ENCODE measurements around the gene SHISA8.
"Not testable (repeated sequence)": the region's sequence is repeated elsewhere in the genome, so short reads cannot be mapped to it uniquely, and the experiment has no call there.

SHISA8 gene

DNA sequence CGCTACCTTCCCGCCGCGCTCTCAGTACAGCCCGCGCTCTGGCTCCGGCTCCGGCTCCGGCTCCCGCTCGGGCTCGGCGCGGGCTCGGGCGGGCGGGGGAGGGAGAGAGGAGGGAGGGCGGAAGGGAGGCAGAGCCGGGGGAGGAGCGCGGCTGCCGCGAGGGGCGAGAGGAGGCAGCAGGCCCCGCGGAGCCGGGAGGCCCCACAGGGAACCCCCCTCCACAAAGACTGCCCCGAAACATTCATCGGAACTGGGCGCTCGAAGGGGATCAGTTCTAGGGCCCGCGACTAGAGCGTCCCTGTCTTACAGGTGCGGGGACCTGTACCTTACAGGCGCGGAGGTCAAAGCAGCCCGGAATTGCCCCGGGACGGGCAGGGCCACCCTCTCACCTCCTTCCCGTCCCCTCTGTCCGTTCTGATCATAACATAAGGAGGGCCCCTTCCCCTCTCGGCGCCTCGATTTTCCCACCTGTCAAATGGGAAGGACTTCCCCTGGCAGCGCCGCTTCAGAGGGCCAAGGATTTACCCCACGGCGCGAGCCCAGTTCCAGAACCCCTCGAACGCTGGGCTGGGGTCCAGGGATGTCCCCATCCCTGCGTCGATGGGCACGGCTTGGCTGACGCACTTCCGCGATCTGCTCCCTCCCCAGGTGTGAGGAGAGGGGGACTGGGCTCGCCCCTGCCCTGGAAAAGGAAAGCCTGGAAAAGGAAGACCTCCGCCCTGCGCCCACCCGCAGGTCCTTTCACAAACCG, at the start of gene SHISA8:
Gene SHISA8, minus strand, starts transcription at position 40 of the 751 bp plus-strand sequence. CDS start 407 bp downstream, outside the sequence.
- no peak for DNase-seq

DNA sequence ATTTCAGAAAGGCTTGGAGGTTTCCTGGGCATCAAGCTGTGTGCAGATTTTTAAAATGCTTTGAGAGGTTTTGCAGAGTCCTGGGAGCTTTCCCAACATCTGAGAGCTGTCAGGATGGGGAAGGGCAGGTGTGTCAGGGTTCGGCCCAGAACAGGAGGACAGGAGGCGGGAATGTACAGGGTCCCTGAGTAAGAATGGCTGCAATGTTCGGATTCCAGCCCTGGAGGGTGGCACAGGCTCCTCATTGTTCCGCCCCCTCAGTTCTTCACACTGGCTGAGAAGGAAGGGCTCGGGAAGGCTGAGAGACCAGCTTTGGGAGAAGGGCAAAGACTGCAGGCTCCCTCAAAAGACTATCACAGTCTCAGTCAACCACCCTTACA, 49.2 kb upstream of the SHISA8 start:
- DNase-seq, result no peak

DNA sequence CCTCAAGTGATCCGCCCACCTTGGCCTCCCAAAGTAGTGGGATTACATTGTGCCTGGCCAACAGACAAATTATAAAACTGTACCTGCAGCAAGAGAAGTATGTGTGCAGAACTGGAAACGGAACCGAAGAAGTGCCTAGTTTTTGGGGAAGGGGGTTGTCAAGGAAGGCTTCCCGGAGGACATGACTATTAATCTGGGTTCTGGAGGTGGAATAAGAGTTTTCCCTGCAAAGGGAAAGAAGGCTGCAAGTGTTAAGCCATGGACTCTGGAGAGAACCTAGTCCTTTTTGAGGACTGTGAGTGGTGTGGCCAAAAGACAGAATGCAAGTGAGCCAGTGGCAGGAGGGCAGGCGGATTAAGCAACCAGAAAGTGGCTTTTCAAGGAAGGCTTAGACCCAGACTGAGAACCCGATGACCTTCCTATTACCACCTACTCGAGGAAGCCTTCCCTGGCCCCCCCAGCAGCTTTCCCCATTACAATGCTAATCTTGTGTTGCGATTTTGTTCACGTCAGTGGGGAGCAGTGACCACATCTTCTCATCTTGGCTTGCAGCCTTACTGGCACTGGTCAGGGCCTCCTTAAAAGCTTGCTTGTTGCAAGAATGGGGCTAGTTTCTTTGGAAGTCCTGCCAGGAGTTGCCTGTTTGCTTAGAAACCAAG, 48.7 kb upstream of the SHISA8 start:
- DNase-seq, result peak; percentile 56

DNA sequence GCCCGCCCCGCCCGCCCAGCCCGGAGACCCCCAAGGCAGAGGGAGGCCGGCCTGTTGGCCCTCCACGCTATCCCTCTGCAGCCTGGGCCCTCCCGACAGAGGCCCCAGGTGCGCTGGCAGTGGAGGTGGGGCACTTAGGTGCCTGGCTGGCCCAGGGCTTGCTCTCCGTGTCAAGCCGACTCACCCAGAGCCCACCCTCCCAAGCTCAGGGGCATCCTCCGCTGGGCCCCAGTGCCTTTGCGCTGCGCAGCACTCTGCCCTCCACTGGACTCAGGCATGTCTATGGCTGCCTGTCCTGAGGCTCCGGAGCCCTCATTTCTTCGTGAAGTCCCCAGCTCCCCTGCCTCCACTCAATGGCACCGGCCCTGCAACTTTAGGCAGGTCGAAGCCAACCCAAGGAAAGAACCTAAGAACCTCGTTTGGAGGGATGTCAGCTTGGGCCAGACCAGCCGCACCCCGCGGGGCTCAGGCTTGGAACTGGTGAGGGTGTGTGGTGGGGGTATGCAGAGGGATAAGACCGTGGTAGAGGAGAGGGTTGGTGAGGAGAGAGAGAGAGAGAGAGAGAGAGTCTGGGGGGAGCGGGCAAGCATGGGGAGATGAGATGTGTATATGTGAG, 43.2 kb upstream of the SHISA8 start:
- no peak for DNase-seq

DNA sequence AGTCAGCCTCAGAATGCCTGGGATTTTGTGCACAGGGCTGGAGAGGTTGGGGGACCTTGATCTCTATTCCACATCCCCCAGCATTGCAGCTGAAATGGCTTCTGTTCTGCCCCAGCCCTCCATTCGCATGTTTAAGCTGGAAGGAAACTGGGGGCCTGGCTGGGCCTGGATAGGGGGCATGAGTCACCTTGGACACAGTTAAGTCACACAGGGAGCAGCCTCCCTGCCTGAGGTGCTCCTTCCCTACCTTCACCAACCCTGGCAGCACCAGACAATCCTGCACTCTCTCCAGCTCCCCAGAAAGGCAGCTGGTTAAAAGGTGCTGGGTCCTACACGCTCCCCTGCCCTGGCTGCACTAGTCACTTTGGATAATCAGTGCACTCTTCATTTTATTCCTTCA, 37.8 kb upstream of the SHISA8 start:
- no peak for DNase-seq

DNA sequence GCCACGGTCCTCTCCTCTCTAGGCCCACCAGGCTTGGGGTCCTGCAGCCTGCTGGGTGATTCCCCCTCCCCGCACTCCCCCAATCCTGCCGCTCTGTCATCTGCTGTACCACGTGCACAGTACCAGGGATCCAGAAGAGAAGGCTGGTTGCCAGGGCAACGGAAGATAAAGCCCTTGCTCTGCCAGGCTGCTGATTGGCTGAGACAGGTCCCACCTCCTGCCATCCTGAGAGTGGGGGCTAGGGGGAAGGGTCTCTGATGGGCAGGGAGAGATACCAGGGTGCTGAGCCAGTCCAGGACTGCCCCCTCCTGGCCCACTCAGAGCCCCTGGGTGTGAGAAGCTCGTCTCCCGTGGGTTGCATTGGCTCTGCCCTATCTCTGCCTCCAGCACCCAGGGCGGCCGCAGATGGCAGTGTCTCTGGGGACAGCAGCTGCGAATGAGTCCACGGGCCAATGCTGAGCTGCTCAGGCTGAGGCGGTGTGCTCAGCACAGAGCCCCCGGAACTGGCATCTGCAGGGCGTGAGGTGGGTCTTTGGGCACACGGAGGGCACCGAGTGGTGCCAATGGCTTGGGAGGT, 37.1 kb upstream of the SHISA8 start, which contains the start of gene SMIM45:
Gene SMIM45, plus strand, starts transcription at position 253 of the 577 bp plus-strand sequence.
- peak; percentile 14 for DNase-seq

DNA sequence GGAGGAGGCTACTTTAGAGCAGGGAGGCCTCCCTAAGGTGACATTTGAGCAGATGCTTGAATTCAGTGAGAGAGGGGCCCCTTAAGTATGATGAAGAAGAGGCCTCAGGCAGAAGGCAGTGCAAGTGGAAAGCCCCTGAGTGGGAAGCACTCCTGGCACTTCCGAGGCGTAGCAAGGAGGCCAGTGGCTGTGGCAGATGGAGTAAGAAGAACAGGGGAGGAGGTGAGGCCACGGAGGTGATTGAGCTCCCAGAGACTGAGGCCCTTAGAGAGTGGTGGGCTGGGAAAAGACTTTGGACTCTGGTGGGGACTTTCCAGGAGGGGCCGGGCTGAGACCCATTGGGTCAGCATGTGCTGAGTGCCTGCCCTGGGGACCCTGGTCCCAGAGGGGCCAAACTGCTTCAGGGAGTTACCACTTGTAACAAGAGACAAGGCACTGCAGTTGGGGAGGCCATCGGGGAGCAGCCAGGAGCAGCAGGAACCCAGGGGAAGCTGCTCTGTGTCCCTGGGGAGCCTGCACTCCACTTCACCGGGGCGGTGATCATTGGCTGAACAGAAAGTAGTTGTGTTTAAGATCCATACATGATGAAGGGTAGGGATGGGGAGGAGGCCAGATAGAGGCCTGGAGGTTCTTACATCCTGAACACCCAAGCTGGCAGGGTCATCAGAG, 34.6 kb upstream of the SHISA8 start:
- no peak for DNase-seq

DNA sequence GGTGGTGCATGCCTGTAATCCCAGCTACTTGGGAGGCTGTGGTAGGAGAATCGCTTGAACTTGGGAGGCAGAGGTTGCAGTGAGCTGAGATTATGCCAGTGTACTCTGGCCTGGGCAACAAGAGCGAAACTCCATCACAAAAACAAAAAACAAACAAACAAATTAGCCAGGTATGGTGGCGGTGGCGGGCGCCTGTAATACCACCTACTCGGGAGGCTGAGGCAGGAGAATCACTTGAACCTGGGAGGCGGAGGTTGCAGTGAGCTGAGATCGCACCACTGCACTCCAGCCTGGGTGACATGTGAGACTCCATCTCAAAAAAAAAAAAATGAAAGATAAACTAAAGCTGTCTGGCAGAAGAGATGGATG, 34.0 kb upstream of the SHISA8 start:
- DNase-seq, result not testable (repeated sequence)

DNA sequence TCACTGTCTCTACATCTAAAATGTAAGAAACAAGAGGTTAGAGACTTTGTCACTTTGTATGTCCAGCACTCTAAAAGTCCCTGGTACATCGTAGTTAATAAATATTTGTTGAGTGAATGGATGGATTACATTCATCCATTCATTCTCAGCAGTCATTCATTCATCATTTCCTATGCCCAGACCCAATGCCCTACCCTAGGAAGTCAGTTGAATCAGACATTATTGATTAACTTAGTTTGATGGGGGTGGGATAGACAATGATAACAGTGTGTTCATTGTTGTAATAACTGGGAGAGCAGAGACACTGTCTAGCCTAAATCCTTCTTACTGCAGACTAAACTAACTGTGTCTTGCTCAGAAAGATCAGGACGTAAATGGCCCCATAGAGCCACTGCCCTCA, 33.3 kb upstream of the SHISA8 start:
- no peak for DNase-seq

DNA sequence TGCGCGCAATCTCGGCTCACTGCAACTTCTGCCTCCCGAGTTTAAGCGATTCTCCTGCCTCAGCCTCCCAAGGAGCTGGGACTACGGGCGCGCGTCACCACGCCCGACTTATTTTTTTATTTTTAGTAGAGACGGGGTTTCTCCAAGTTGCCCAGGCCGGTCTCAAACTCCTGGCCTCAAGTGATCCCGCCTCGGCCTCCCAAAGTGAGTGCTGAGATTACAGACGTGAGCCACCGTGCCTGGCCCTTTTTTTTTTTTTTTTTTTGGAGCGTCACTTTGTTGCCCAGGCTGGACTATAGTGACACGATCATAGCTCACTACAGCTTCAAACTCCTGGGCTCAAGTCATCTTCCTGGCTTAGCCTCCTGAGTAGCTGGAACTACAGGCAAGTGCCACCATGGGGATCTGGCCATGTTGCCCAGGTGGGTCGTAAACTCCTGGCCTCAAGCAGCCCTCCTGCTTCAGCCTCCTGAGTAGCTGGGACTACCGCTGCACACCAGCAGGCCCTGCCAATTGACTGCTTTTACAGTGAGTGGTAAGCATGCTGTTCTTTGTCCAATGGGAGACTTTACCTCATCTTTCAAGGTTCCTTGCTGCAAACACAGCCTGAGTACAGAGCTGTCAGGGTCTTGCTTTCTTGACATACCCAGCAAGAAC, 32.7 kb upstream of the SHISA8 start:
- DNase-seq, result no peak

DNA sequence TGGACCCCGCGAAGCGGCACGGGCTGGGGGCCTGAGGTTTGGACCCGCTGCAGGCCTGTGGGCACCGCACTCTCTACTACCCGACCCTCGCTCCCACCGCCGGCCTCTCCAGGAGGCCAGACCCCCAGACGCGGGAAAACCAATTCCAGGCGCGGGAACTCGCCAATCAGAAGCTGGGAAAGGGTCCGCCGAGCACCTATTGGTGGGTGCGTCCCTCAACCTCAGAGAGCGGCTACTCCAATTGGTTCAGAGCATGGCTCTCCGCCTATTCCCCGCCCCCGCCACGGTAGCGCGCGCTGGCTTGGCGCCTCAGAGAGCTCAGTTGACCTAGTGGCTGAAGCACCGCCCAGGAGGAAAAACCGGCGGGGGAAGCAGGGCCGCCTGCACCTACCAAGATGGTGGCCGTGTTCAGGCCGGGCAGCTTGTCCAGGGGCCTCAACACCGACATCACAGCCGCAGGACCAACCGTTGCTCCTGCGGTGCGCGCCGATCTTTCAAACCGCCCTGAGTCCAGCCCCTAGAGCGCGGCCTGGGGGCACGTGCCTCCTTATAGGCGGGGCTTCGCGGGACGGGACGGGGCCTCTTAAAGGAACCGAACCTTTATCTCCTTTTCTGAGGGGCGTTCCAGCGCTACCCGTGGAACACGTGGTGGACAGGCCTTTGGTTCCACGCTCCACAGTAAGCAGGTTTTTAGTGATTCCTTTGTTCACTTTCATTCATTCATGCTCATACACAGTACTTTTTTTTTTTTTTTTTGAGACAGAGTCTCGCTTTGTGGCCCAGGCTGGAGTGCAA, 32.0 kb upstream of the SHISA8 start, which contains the start of gene CENPM:
Gene CENPM, minus strand, starts transcription at position 524 of the 795 bp plus-strand sequence. Its CDS starts 76 bp downstream, at position 448.
- peak; percentile 97 for DNase-seq

DNA sequence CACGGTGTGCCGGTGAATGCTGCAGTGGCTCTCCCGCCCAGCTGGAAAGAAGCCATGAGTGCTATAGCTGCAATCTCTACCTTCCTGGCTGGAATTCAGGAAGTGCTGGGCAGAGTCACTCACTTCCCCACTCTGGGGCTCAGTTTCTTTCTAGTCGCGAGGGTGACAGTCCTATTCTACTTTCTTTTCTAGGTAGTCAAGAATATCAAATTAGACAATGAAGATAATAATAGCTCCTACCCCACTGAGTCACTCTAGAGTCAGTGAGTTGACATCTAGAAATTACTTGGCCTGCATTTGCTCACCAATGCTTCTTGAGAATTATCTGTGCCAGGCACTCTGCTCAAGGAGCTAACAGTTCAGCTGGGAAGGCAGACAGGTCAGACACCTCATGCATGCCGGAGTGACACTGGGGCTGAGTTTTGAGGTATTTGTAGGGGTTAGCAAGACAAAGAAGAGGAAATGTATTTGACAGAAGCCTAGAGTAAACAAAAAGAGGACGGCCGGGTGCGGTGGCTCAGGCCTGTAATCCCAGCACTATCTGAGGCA, 28.9 kb upstream of the SHISA8 start:
- no peak for DNase-seq

DNA sequence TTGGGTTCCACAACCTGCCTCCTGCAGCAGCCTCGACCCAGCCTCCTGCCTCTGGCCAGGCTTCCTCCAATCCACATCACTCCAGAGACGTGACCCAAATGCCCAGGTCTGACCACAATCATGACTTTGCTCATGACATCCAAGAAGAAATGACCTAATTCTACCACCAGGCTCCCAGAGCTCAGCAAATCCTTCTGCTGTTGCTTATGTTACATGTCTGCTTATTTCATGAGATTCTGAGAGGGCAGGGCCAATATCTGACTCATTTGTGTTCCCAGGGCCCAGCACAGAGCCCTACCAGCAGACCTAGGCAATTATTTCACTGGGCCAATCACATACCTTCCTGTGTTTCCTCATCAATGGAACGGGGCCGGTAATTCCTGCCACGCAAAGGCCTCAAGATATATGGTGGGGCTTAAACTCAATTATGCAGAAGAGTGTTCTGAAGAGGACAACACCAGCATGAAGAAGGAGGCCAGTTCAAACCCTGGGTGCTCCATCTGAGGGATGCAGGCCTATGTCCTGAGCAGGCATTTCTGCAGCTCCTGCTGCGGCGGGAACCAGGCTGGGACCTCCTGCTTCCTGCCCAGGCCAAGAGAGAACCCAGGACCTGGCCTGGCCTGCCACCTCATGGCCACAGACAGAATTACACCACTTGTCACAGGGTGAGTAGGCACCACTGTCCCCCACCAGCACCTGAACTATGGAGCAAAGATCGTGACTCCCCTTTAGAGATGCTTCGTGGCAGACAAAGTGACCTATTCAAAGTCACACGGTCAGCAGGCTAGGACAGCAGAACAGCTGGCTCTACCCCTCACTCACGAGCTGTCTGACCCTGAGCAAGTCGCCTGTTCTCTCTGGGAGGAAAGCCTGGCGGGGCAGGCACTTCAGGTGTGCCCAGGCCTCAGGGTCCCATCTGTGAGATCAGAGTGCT, 26.2 kb upstream of the SHISA8 start:
- peak; percentile 78 for DNase-seq

DNA sequence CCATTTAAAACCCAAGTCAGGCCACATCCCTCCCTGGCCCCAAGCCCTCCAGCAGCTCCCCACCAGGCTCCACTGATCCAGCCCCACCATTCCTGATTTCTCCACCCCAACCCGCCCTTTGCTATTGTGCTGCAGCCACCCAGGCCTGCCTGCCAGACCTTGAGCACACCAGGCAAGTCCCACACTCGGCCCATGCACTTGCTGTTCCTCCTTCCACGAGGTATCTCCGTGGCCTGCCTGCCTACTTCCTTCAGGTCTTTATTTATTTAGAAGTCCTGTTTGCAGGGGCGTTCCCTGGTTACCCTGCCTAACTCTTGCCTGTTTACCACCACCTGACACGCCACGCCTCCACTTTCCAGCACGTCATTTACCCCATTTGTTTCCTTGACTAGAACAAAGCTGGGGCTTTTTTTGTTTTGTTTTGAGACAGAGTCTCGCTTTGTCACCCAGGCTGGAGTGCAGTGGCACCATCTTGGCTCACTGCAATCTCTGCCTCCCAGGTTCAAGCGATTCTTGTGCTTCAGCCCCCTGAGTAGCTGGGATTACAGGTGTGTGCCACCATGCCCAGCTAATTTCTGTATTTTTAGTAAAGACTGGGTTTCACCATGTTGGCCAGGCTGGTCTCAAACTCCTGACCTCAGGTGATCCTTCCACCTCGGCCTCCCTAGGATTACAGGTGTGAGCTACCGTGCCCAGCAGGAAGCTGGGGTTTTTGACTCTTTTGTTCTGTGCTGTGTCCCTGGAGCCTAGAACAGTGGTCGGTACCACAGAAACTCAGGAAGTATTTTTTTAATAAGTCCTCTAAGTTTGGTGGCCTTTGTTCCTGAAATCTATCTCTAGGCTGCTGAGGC, 25.3 kb upstream of the SHISA8 start:
- no peak for DNase-seq

DNA sequence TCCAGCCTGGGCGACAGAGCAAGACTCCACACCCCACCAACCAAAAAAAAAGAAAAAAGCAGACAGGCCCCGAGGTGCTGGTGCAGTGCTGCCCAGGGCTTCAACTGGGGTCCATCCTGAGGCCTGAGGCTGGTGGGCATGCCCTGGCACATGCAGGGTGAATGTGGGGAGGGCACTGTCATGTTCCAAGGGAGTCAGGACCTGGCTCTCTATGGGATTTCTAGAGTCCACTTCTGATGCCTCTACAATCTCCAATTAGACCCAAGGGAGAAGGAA, 22.0 kb upstream of the SHISA8 start:
- DNase-seq, result no peak

DNA sequence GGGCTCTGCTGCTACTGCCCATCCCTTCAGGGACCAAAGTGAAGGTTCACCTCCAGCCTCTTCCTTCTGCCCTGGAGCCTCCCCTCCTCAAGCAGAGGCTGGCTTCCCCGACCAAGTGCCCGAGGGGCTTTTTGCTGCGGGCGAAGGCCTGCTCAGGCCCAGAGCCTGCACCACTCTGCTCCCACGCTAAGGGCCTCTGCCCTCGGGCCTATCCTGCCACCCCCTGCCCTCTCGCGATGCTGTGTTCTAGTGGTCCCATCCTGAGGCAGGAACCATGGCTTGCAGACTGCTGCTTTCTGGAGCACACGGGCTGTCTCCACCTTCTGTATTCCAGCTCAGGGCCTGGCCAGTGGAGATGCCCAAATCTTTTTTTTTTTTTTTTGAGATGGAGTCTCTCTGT, 20.6 kb upstream of the SHISA8 start:
- DNase-seq, result no peak

DNA sequence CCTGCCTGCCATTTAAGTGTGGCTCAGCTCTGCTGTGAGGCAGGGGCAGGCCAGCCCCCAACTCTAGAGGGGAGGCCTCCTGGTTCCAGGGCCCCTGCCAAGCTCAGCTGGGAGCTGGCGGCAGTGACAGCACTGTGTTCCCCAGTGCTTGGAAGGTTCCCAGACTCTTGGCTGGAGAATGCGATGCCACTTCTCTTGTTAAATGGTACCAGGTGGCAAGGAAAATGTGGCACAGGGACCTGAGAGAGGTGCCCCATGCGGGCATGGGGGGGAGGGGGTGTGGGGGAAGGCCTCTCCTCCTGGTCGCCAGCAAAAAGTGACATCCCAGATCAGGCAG, 20.1 kb upstream of the SHISA8 start:
- DNase-seq, result no peak

DNA sequence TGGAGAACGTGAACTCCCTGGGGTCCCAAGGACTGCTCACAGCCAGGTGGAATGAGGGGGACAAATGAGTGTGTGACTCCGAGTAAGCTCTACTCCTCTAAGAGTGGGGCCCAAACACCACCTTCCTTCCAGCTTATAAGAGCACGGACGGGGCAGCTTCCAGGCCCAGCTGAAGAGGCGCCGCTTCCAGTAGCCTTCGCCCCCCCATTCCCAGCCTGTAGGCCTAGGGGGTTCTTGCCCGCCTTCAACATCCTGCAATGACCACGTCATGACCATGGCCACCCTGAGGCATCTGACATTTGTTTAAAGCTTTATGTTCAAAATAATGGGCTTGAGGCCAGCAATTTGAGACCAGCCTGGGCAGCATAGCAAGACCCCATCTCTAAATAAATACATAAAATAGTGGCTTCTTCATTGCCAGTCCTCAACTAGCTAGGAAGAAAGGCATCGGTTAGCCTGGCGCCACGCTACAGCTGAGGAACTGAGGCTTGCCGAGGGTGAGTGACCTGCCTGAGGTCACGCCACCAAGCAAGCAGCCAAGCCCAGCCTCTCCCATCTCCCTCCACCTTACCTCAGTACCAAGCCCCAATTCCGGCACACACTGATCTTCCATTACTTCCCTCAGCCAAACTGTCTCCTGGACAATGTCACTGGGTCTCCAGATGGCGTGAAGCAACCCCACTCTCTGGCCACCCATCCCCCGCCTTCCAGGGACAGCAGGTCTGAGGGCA, 19.6 kb upstream of the SHISA8 start:
- DNase-seq, result no peak
